GM12891 (cell line): Measurements from ENCODE around the gene HMCN1.

Experiments
- POLR2A ChIP-seq: IDR thresholded peaks from 2 replicates; pipeline ENCODE4 v1.6.1; 2011; ENCODE audit warnings: low read depth, low read length, control low read depth
- POLR2AphosphoS5 ChIP-seq: IDR thresholded peaks from 2 replicates; pipeline ENCODE4 v1.6.1; 2011; ENCODE audit warnings: low read depth, low read length, control low read depth
- POU2F2 ChIP-seq: IDR thresholded peaks from 2 replicates; pipeline ENCODE4 v1.6.1; 2011; ENCODE audit warnings: low read depth, mild to moderate bottlenecking, control low read depth, low read length, moderate library complexity
- TAF1 ChIP-seq: IDR thresholded peaks from 2 replicates; pipeline ENCODE4 v1.6.1; 2011; ENCODE audit warnings: low read depth, low read length, control low read depth

DNA sequence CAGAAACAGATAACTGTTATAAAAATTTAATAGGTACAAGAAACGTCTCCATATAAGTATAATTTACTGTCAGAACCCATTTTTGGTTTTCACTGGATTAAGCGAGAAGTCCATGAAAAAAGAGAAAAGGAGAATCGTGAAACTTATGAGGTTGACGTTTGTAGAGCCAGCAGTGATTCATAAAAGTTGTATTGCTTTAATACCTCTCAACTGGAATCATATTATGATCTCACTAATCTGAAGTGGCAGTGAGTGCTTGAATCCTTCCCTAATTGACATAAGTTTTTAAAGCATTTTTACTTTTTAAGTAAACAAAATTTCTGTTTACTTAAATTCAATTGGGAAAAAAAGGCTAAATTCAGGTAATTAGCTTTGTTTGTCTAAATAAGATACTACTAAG lies 325.6 kb downstream of the HMCN1 start:
- TF ChIP-seq POLR2AphosphoS5 (no peak), POLR2A (no peak), TAF1 (no peak), POU2F2 (no peak)
